Renal cortical epithelial cell (primary cell): ENCODE measurements around the gene OCA2. TPM values are rescaled to one million over a fixed set of nuclear protein-coding genes. Genes with fewer than 3 reads are reported as not detected.

Experiments
- DNase-seq: peaks from one replicate; pipeline ENCODE4 v3.0.0-alpha.2; 2011; ENCODE audit warnings: low read depth
- total RNA-seq: library from RNA; depleted of rRNA; stranded (reverse); fragments of >200 nt; gene quantifications from 2 replicates; pipeline ENCODE4 v1.2.3, GENCODE V29; 2014

OCA2 gene
- total RNA-seq, 1 donor from 2014 or later: 0.40 TPM

DNA sequence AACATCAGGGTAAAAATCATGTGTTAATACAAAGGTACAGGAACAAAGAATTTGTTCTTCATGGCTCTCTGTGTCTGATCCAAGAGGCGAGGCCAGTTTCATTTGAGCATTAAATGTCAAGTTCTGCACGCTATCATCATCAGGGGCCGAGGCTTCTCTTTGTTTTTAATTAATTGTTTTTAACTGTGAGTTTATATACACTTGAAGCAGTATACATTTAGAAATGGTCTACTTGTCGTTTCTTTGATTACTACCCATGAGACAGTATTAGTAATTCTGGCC is 21.2 kb upstream of the OCA2 start:
- no peak for DNase-seq

- DNase-seq: no peak
Observed at GRCh38 chr15:28118531-28118930, 19.4 kb upstream of the OCA2 start.

- DNase-seq: no peak
Observed at GRCh38 chr15:28118083-28118482, 19.0 kb upstream of the OCA2 start.

GRCh38 chr15:28117432-28117990 is 18.4 kb upstream of the OCA2 start:
- no peak for DNase-seq

GRCh38 chr15:28116521-28117431 is 17.7 kb upstream of the OCA2 start:
- no peak for DNase-seq

DNA sequence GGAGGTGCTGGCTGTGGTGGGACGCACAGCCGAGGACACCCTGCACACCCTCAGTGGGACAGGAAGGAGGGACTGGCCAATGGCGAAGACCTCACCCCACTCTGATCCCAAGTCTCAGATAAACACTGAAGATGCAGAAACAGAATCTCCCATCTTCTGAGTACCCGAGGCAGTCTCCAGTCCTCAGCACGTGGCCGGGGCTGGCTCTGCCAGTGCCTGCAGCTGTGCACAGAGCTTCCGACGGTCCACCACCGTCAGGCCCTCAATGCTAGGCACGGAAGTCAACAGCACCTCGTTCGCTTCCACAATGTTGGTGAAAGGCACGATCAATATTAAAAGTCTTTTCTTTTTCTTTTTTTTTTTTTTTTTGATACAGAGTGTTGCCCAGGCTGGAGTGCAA is 16.8 kb upstream of the OCA2 start:
- no peak for DNase-seq

GRCh38 chr15:28114721-28115622 is 15.9 kb upstream of the OCA2 start:
- no peak for DNase-seq

GRCh38 chr15:28114114-28114455 is 15.0 kb upstream of the OCA2 start:
- no peak for DNase-seq

DNA sequence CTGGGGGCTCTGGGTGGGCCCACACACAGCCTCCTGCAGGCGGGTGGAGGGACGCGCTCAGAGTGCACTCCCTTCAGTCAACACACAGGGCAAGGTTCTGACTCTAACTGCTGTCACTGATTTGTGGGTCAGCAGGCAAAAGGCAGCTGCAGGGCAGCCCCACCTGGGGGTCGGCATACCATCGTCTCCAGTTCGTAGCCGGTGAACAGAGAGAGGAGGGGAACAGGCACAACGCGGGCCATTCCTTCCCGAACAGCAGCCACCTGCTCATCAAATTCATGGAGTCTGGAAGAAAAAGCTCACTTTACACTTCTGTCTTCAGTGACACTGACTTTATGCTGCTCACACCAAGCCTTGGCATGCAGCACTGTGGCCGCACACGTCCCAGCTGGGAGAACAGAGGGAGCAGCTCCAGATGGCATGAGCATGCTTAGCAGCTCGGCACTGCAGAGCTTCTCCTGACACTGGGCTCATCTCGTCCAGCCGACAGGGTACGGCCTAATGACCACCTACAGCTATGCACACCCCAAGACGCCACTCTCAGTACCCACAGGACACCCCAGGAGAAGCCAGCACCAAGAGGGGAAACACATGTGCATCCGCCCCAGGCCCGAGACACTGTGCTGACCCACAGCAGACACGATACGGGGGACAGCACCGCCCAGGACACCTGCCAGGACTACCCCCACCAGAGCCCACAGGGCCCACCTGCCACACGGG is 14.4 kb upstream of the OCA2 start:
- no peak for DNase-seq

- no peak for DNase-seq
Observed at GRCh38 chr15:28112962-28113361, 13.8 kb upstream of the OCA2 start.

GRCh38 chr15:28112101-28112760 is 13.1 kb upstream of the OCA2 start:
- no peak for DNase-seq

DNA sequence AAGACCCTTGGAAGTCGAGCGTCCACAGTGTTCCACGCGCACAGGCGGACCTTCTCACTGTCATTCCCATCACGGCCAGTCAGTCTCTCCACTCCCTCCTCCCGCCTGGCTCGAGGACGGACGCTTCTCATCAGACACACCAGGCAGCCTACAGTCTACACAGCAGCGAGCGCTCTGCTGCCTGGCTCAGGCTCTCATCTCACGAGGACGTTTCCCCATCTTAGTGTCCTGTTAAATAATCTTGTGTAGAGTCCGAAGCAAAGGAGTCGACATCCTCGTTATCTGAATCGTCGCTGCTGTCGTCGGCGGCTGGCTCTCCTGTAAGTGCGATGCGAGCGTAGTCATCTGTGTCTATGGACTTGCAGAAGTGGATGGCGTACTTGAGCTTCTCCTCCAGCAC is 12.4 kb upstream of the OCA2 start:
- no peak for DNase-seq

DNA sequence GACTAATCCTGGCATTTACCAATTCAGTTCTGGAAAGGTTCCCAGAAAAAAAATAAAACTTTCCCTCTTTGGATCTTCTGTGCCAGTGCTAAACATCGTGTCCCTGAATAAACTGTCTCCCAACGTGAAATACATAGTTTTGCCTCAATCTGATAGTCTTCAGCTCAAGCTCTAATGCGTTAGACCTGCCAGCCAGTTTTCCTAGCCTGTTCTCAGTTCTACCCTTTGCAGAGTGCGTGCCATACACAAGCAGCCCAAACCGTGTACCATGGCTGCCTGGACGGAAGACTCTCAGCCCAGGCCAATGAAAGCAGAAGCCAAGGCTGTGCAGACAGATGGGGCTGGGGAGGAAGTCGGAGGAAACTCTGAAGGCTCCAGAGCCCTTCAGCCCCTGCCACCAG is 11.4 kb upstream of the OCA2 start:
- no peak for DNase-seq

GRCh38 chr15:28109626-28110455 is 10.7 kb upstream of the OCA2 start:
- no peak for DNase-seq

DNA sequence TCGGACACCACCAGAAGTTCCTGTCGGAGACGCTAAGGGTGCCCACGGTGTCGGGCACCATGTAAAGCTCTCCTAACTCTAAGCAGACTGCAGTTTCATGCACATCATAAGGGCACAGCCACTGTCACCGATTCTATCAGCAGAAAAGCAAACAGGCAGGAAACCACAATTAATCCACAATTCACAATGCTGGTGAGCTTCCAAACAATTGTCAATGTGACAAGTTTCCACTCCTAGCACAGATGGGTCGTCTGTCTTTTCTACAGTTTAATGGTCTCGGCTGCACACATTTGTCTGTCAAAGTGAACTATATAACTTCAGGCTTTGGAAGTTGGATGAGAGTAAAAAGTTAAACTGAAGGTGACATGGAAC is 8.8 kb upstream of the OCA2 start:
- DNase-seq: no peak

DNA sequence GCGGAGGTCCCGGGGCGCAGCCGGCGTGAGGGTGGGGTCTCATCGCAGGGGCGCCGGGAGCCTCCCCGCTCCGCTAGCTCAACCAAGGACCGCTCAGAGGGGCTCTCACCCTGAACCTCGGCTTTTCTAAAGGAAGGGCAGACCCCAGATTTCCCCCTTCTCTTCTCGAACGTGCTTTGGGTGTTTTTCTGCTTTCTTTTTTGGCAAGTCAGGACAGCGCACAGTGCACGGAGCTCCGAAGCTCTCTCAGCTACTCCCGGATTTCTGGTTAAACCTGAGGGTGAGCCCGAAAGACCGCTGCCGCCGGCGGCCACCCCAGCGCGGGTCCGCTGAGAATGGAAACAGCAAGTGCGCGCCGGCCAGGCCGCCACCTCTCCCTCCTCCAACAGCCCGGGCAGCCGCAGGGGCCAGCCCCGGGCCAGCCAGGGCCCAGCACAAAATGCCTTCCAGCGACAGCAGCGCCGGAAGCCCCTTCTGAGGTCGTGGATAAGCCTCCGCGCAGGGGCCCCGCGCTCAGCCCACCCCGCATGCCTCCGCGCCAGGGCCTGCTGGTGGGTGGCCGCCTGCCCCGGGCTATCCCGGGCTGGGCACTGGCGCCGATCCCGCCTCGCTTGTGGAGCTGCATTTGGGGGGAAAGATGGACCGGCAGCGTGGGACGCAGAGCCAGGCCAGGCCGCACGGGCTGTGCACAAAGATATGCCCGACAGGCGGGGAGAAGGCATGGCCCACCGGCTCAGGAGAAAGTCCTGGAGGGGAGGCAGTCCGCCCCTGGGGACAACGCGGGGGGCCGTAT is 8.2 kb upstream of the OCA2 start:
- DNase-seq: no peak

DNA sequence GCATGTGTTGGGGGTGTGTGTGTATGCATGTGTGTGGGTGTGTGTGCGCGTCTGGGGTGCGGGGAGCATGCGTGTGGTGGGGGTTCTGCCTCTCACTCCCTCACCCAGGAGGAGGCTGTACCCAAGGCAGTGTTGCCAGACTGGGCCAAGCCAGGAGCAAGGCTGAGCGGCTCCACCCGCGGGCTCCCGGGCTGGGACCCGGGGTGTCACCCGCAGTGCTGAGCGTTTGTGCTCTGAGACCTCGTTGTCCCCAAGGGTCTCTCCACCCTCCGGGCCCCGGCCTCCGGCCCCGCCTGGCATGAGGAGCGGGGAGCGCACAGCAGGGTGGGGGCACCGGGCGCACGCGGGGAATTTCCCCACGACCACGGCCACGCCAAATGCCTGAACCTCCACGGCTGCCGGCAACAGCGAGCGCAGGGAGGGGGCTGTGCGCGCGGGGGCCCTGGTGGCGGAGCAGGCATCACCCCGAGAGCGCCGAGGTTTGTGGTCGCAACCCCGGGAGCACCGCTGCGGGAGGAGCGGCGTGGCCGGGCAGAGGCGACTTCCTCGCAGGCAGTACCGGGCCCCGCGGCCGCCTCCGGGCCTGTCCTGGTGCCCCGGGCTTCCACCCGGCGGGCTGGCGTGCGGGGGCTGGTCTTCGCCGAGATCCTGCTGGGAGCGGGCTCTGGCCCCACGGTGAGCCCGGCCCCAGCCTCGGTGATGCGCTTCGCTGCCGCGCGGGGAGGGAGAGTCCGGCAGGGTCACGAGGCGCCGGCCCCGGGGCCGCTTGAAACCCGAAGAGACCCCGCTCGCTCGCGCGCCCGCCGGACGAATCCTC is 7.4 kb upstream of the OCA2 start:
- no peak for DNase-seq

- no peak for DNase-seq
Observed at GRCh38 chr15:28105793-28106192, 6.7 kb upstream of the OCA2 start.

DNA sequence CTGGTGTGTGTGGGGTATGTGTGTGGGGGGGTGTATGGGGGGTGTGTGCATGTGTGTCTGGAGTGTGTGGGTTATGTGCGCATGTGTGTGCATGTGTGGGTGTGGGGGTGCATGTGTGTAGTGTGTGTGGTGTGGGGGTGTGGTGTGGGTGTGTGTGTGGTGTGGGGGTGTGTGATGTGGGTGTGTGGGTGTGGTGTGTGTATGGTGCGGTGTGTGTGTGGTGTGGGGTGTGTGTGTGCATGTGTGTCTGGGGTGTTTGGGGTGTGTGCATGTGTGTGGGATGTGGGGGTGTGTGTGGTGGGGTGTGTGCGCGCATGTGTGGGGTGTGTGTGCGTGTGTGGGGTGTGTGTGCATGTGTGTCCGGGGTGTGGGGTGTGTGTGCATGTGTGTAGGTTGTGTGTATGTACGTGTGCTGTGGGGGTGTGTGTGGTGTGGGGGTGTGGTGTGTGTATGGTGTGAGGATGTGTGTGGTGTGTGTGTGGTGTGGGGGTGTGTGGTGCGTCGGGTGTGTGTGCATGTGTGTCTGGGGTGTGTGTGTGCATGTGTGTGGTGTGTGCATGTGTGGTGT is 6.2 kb upstream of the OCA2 start:
- no peak for DNase-seq
